Smooth muscle cell (in vitro differentiated cells): Measurements from ENCODE around the gene CELF5. TPM values are rescaled to one million over a fixed set of nuclear protein-coding genes. Genes with fewer than 3 reads are reported as not detected.

ENCODE experiments used
- DNase-seq: peaks from one replicate; lab custom pipeline; 2025; ENCODE audit not compliant: unreplicated experiment; lab: John Stamatoyannopoulos, UW
- H2AFZ ChIP-seq: fragments of 200-600 bp; sonication (generic); 2 replicates; pipeline ENCODE4 v1.6.0; 2016; ENCODE audit warnings: antibody characterized with exemption, low read depth, mild to moderate bottlenecking
- H3F3A ChIP-seq: fragments of 200-600 bp; sonication (generic); 2 replicates; pipeline ENCODE4 v1.6.0; 2017; ENCODE audit warnings: antibody characterized with exemption, low read depth
- H3K27ac ChIP-seq: fragments of 200-600 bp; sonication (generic); 2 replicates; pipeline ENCODE4 v1.5.1; 2016; ENCODE audit warnings: low read depth, mild to moderate bottlenecking
- H3K27me3 ChIP-seq: fragments of 200-600 bp; sonication (generic); 2 replicates; pipeline ENCODE4 v1.6.1; 2016; ENCODE audit warnings: low read depth, mild to moderate bottlenecking
- H3K36me3 ChIP-seq: fragments of 200-600 bp; sonication (generic); 2 replicates; pipeline ENCODE4 v1.5.1; 2016; ENCODE audit warnings: low read depth
- H3K4me1 ChIP-seq: fragments of 200-600 bp; sonication (generic); 2 replicates; pipeline ENCODE4 v1.5.1; 2016; ENCODE audit warnings: low read depth
- H3K4me2 ChIP-seq: fragments of 200-600 bp; sonication (generic); 2 replicates; pipeline ENCODE4 v1.6.0; 2016; ENCODE audit warnings: mild to moderate bottlenecking
- H3K4me3 ChIP-seq: fragments of 200-600 bp; sonication (generic); 2 replicates; pipeline ENCODE4 v1.5.1; 2016; ENCODE audit warnings: mild to moderate bottlenecking
- H3K79me2 ChIP-seq: fragments of 200-600 bp; sonication (generic); 2 replicates; pipeline ENCODE4 v1.6.0; 2016; ENCODE audit warnings: low read depth, mild to moderate bottlenecking
- H3K9ac ChIP-seq: fragments of 200-600 bp; sonication (generic); 2 replicates; pipeline ENCODE4 v1.6.0; 2016; ENCODE audit warnings: low read depth
- H3K9me3 ChIP-seq: fragments of 200-600 bp; sonication (generic); replicated peaks from 2 replicates; pipeline ENCODE4 v1.5.1; 2016; ENCODE audit warnings: low read depth
- H4K20me1 ChIP-seq: fragments of 200-600 bp; sonication (generic); 2 replicates; pipeline ENCODE4 v1.6.0; 2016; ENCODE audit warnings: low read depth
- CTCF ChIP-seq: fragments of 200-600 bp; sonication (generic); IDR thresholded peaks from 2 replicates; pipeline ENCODE4 v1.5.1; 2017; ENCODE audit warnings: borderline replicate concordance, mild to moderate bottlenecking, antibody characterized with exemption; ENCODE audit not compliant: insufficient read depth, poor library complexity, severe bottlenecking
- WGBS: methylation state at CpG from one replicate; pipeline ENCODE4 v1.1.7; 2016; ENCODE audit warnings: low lambda C conversion rate; 5-methylcytosine and 5-hydroxymethylcytosine counted together
- polyA plus RNA-seq: library from polyadenylated mRNA; unstranded; fragments of >200 nt; fragmentation: Nextera tagmentation; extraction: Ambion mirVana; gene quantifications from 2 replicates; pipeline ENCODE4 v1.2.1, GENCODE V29; 2016
- total RNA-seq: library from RNA; depleted of rRNA; stranded (reverse); fragments of >200 nt; gene quantifications from 2 replicates; pipeline ENCODE4 v1.2.3, GENCODE V29; 2014

CELF5 gene
- total and polyA plus RNA-seq, 2 experiments from 2014 or later: 0.18 TPM; not detected in 1

DNA sequence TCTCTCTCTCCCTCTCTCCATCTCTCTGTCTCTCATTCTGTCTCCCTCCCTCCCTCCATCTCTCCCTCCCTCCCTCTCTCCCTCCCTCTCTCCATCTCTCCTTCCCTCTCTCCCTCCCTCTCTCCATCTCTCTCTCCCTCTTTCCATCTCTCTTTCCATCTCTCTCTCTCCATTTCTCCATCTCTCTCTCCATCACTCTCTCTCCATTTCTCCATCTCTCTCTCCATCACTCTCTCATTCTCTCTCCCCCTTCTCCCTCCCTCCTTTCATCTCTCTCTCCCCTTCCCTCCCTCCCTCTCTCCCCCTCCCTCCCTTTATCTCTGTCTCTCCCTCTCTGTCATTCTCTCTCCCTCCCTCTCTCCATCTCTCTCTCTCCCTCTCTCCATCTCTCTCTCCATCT lies 86.2 kb downstream of the CELF5 start:
- no peak for DNase-seq
- Histone ChIP-seq H2AFZ (no peak overlapping the region), H3K27ac (no peak overlapping the region), H4K20me1 (no peaks in the 10 kb centered on the region), H3K36me3 (no peaks in the 10 kb centered on the region), H3K4me1 (no peaks in the 10 kb centered on the region), H3K4me3 (no peak overlapping the region), H3K9me3 (no peaks in the 10 kb centered on the region), H3K9ac (no peak overlapping the region), H3F3A (no peaks in the 10 kb centered on the region), H3K27me3 (peaks cover 18% of the 10 kb centered on the region), H3K4me2 (no peak overlapping the region), H3K79me2 (no peaks in the 10 kb centered on the region)
- no peak for TF ChIP-seq CTCF

DNA sequence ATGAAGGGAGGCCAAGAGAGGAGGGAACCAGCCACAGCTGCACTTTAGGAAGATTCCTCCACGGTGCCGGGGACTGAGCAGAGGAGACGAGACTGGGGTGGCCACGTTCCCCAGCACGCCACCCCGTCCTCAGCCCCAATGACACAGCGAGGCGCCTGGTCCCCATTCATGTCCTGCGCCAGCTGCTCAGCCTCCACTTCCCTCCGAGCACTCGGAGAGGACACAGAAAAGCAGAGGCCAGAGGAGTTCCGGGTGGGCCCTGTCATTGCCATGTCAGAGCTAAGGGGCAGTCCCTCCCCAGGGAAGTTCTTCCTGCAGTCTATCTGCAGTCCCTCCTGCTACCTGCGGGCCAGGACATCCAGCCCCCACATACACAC lies 88.7 kb downstream of the CELF5 start:
- H3K27ac ChIP-seq: no peak overlapping the region
- 92% methylated on average over 9 of the region's 13 CpGs for WGBS
- H3K4me2 ChIP-seq: no peak overlapping the region
- no peaks in the 10 kb centered on the region for H4K20me1 ChIP-seq
- no peaks in the 10 kb centered on the region for H3K36me3 ChIP-seq
- no peak overlapping the region for H3K9ac ChIP-seq
- peaks cover 18% of the 10 kb centered on the region for H3K27me3 ChIP-seq
- H3K4me3 ChIP-seq: no peak overlapping the region
- H3K4me1 ChIP-seq: no peaks in the 10 kb centered on the region
- no peak for TF ChIP-seq CTCF
- no peaks in the 10 kb centered on the region for H3K9me3 ChIP-seq
- DNase-seq: no peak
- H3K79me2 ChIP-seq: no peaks in the 10 kb centered on the region
- no peak overlapping the region for H2AFZ ChIP-seq
- no peaks in the 10 kb centered on the region for H3F3A ChIP-seq

- no peaks in the 10 kb centered on the region for H4K20me1 ChIP-seq
- peaks cover 13% of the 10 kb centered on the region for H3K27me3 ChIP-seq
- 92% methylated on average over 27 of the region's 30 CpGs for WGBS
- H3K27ac ChIP-seq: no peak overlapping the region
- DNase-seq: no peak
- H3K9ac ChIP-seq: no peak overlapping the region
- H3K4me1 ChIP-seq: no peaks in the 10 kb centered on the region
- H3K36me3 ChIP-seq: no peaks in the 10 kb centered on the region
- H3F3A ChIP-seq: no peaks in the 10 kb centered on the region
- no peaks in the 10 kb centered on the region for H3K9me3 ChIP-seq
- no peak overlapping the region for H2AFZ ChIP-seq
- no peak overlapping the region for H3K4me2 ChIP-seq
- H3K79me2 ChIP-seq: no peaks in the 10 kb centered on the region
- TF ChIP-seq CTCF: no peak
- no peak overlapping the region for H3K4me3 ChIP-seq
These were observed 90.7 kb downstream of the CELF5 start for GRCh38 chr19:3314962-3315675.

GRCh38 chr19:3315676-3315973 lies 91.2 kb downstream of the CELF5 start:
- H3F3A ChIP-seq: no peaks in the 10 kb centered on the region
- H3K4me2 ChIP-seq: no peak overlapping the region
- H3K4me3 ChIP-seq: no peak overlapping the region
- H3K27me3 ChIP-seq: peaks cover 8% of the 10 kb centered on the region
- no peaks in the 10 kb centered on the region for H3K9me3 ChIP-seq
- H3K9ac ChIP-seq: no peak overlapping the region
- DNase-seq: no peak
- no peaks in the 10 kb centered on the region for H3K36me3 ChIP-seq
- H2AFZ ChIP-seq: no peak overlapping the region
- no peak overlapping the region for H3K27ac ChIP-seq
- no peaks in the 10 kb centered on the region for H4K20me1 ChIP-seq
- TF ChIP-seq CTCF: no peak
- WGBS: 88% methylated on average over 7 of the region's 7 CpGs
- H3K4me1 ChIP-seq: no peaks in the 10 kb centered on the region
- H3K79me2 ChIP-seq: no peaks in the 10 kb centered on the region
